Large intestine (tissue), 3 donors: ENCODE results near the gene MYOG. TPM values are rescaled to one million over a fixed set of nuclear protein-coding genes. Genes with fewer than 3 reads are reported as not detected.

Source experiments
- DNase-seq, 2 donors: peaks; one replicate each; pipeline versions ENCODE4 v3.0.0 to v3.0.0-alpha.2; 2013
- H3K27ac ChIP-seq: one replicate; pipeline ENCODE4 v1.5.1; 2013; ENCODE audit warnings: low read length
- H3K27me3 ChIP-seq: 2 replicates; pipeline ENCODE4 v1.6.1; 2013; ENCODE audit warnings: low read length; ENCODE audit not compliant: control insufficient read depth, insufficient read depth
- H3K36me3 ChIP-seq: 2 replicates; pipeline ENCODE4 v1.6.1; 2013; ENCODE audit warnings: low read length; ENCODE audit not compliant: control insufficient read depth, insufficient read depth
- H3K4me1 ChIP-seq: one replicate; pipeline ENCODE4 v1.6.1; 2013; ENCODE audit warnings: low read length; ENCODE audit not compliant: control insufficient read depth, insufficient read depth
- H3K4me3 ChIP-seq: one replicate; pipeline ENCODE4 v1.5.1; 2013; ENCODE audit warnings: low read length
- H3K9me3 ChIP-seq: one replicate; pipeline ENCODE4 v1.6.1; 2013; ENCODE audit warnings: mild to moderate bottlenecking, low read depth, low read length, moderate library complexity; ENCODE audit not compliant: control insufficient read depth
- WGBS: methylation state at CpG from one replicate; pipeline ENCODE4 v1.1.5; 2013; ENCODE audit warnings: low lambda C conversion rate; ENCODE audit not compliant: insufficient coverage; 5-methylcytosine and 5-hydroxymethylcytosine counted together
- polyA plus RNA-seq: library from polyadenylated mRNA; unstranded; fragments of 120-200 nt; gene quantifications from one replicate; pipeline ENCODE4 v1.2.1, GENCODE V29; 2013

MYOG gene
- polyA plus RNA-seq, 1 donor: 0.66 TPM

DNA sequence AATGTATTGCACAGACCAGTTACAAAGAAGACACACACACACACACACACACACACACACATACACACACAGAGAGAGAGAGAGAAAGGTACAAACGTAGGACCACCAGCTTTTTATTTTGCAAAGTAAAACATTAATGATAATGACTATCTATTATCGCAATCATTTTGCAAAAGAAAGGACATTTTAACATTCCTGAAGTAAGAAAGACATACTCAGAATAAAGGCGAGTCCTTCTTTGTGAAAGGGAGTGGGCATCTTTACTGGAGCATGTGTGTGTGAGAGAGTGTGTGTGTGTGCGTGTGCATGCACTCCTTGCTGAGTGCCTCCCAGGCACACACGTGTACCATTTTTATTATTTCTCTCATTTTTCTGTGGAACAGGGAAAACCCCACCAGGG lies 31.2 kb downstream of the MYOG start:
- Histone ChIP-seq H3K4me1 (peaks cover 4% of the 10 kb centered on the region), H3K27me3 (peaks cover 2% of the 10 kb centered on the region), H3K9me3 (no peaks in the 10 kb centered on the region), H3K4me3 (no peak overlapping the region), H3K36me3 (no peaks in the 10 kb centered on the region), H3K27ac (no peak overlapping the region)
- no peak for DNase-seq
- 100% methylated on average over 1 of the region's 5 CpGs for WGBS

DNA sequence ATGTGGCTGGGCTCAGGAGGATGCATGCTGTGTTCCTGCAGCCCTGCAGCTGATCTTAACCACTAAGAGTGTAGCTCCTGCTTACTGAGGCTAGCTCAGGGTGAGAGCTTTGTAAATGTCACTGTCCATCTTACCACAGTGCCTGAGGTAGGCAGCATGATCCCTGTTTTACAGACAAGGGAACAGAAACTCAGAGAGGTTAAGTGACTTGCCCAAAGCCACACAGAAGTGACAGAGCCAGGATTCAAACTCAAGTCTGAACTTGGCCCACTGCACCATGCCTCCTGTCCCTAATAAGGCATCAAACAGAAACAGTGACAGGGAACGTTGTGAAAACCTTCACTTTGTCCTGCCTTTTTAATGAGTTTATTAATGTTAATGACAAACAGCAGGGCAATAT lies 31.6 kb downstream of the MYOG start:
- WGBS: no CpG with 5 or more reads among the region's 1 CpG
- H3K4me1 ChIP-seq: peaks cover 4% of the 10 kb centered on the region
- no peaks in the 10 kb centered on the region for H3K36me3 ChIP-seq
- H3K9me3 ChIP-seq: no peaks in the 10 kb centered on the region
- H3K4me3 ChIP-seq: no peak overlapping the region
- no peak for DNase-seq
- no peaks in the 10 kb centered on the region for H3K27me3 ChIP-seq
- no peak overlapping the region for H3K27ac ChIP-seq

- WGBS: no CpG with 5 or more reads among the region's 3 CpGs
- H3K36me3 ChIP-seq: no peaks in the 10 kb centered on the region
- H3K4me3 ChIP-seq: no peak overlapping the region
- no peaks in the 10 kb centered on the region for H3K9me3 ChIP-seq
- no peak overlapping the region for H3K27ac ChIP-seq
- DNase-seq: no peak
- H3K27me3 ChIP-seq: peaks cover 4% of the 10 kb centered on the region
- no peaks in the 10 kb centered on the region for H3K4me1 ChIP-seq
These were observed 33.2 kb downstream of the MYOG start for GRCh38 chr1:203052601-203053000.

GRCh38 chr1:203051841-203052324 lies 33.9 kb downstream of the MYOG start:
- H3K27me3 ChIP-seq: peaks cover 4% of the 10 kb centered on the region
- no peaks in the 10 kb centered on the region for H3K4me1 ChIP-seq
- WGBS: no CpG with 5 or more reads among the region's 20 CpGs
- H3K9me3 ChIP-seq: no peaks in the 10 kb centered on the region
- no peak overlapping the region for H3K27ac ChIP-seq
- no peak for DNase-seq
- H3K36me3 ChIP-seq: no peaks in the 10 kb centered on the region
- H3K4me3 ChIP-seq: no peak overlapping the region

DNA sequence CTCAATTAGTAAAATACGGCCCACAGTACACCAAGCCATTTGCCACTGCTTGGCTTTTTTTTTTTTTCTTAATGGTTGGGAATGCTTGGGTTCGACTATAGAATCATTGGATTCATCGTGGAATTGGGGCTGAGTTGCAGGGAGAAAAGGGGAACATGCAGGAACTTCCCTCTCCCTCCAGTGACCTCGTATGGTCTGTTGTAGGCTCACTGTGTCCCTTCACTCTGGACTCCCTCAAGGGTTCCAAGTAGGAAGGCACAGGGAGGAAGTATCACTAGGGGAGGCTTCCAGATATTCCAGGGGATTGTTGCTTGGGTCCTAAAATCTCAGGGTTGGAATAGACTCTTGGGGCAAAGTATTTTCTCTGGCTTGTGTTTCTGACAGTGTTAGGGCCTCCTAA lies 35.0 kb downstream of the MYOG start:
- WGBS: 100% methylated on average over 1 of the region's 4 CpGs
- Histone ChIP-seq H3K27ac (no peak overlapping the region), H3K4me3 (no peak overlapping the region), H3K27me3 (peaks cover 6% of the 10 kb centered on the region), H3K9me3 (no peaks in the 10 kb centered on the region), H3K4me1 (no peaks in the 10 kb centered on the region), H3K36me3 (no peaks in the 10 kb centered on the region)
- no peak for DNase-seq

DNA sequence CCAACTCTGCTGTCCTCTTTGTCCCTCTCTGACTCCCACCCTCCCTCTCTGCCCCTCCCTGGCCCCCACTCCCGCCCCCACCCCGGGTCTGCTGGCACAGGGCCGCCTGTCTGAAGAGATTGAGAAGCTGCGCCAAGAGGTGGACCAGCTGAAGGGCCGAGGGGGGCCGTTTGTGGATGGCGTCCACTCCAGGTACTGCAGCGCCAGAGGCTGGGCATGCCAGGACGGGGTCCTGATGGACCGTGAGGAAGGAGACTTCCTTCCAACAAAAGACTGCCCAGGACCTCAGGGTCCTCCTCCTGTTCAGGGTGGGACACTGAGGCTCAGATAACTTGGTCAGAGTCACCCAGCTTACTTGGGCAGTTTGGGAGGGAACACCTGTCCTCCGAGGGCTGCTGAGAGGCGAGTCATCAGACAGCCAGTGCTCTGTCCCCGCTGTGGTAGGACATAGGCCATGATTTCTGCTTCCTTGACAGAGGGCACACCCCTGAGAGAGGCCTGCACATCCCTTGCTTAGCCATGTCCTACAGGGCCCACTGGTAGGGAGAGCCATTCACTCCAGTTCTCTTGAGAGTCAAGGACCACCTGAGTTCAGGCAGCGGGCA lies 36.1 kb downstream of the MYOG start:
- WGBS: no CpG with 5 or more reads among the region's 14 CpGs
- no peak for DNase-seq

GRCh38 chr1:203049077-203049476 lies 36.7 kb downstream of the MYOG start:
- no peaks in the 10 kb centered on the region for H3K36me3 ChIP-seq
- DNase-seq: no peak
- no peak overlapping the region for H3K27ac ChIP-seq
- H3K4me3 ChIP-seq: no peak overlapping the region
- no CpG with 5 or more reads among the region's 4 CpGs for WGBS
- H3K27me3 ChIP-seq: peaks cover 6% of the 10 kb centered on the region
- no peaks in the 10 kb centered on the region for H3K9me3 ChIP-seq
- H3K4me1 ChIP-seq: no peaks in the 10 kb centered on the region

More for the DNA sequence above, 36.1 kb downstream of the MYOG start:
- no peak overlapping the region for H3K27ac ChIP-seq
- H3K27me3 ChIP-seq: peaks cover 6% of the 10 kb centered on the region
- H3K4me1 ChIP-seq: no peaks in the 10 kb centered on the region
- no peaks in the 10 kb centered on the region for H3K9me3 ChIP-seq
- H3K36me3 ChIP-seq: no peaks in the 10 kb centered on the region
- H3K4me3 ChIP-seq: no peak overlapping the region

DNA sequence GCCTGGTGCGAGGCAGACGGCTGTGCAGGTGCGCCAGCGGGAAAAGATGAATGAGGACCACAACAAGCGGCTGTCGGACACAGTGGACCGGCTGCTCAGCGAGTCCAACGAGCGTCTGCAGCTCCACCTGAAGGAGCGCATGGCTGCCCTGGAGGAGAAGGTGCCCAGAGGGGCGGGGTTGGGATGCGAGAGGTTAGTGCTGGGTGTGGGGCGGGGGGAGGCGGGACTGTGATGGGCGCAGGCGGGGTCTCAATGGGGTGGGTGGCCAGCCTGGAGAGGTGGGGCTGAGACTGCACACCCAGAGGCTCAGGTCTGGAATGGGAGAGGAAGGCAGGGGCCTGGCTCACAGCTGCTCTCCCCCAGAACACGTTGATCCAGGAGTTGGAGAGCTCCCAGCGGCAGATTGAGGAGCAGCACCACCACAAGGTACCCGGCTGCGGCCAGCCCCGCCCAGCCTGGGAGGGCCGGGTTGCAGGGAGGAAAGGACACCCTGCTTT lies 37.2 kb downstream of the MYOG start:
- Histone ChIP-seq H3K4me3 (no peak overlapping the region), H3K4me1 (no peaks in the 10 kb centered on the region), H3K9me3 (no peaks in the 10 kb centered on the region), H3K27me3 (peaks cover 6% of the 10 kb centered on the region), H3K36me3 (no peaks in the 10 kb centered on the region), H3K27ac (no peak overlapping the region)
- no peak for DNase-seq
- no CpG with 5 or more reads among the region's 23 CpGs for WGBS

DNA sequence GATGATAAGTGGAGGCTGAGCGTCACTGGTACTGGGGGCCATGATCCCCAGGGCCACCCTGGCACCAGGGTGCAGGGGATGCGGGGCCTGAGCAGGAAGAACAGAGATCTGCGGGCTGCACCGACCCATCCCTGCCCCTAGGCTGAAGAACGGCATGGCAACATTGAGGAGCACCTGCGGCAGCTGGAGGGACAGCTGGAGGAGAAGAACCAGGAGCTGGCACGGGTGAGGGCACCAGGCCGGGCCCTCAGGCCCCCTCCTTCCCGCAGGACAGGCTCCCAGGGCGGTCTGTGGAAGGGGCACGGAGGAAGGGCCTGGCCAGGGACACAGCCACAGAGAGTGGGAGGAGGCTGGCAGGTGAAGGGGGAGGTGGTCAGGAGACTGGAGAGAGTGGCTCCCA lies 37.7 kb downstream of the MYOG start:
- no peak overlapping the region for H3K4me3 ChIP-seq
- peaks cover 6% of the 10 kb centered on the region for H3K27me3 ChIP-seq
- WGBS: no CpG with 5 or more reads among the region's 11 CpGs
- no peaks in the 10 kb centered on the region for H3K36me3 ChIP-seq
- no peak for DNase-seq
- H3K4me1 ChIP-seq: no peaks in the 10 kb centered on the region
- H3K27ac ChIP-seq: no peak overlapping the region
- H3K9me3 ChIP-seq: no peaks in the 10 kb centered on the region

- DNase-seq: no peak
- Histone ChIP-seq H3K9me3 (no peaks in the 10 kb centered on the region), H3K36me3 (no peaks in the 10 kb centered on the region), H3K4me1 (no peaks in the 10 kb centered on the region), H3K27ac (no peak overlapping the region), H3K27me3 (peaks cover 6% of the 10 kb centered on the region), H3K4me3 (no peak overlapping the region)
- no CpG with 5 or more reads among the region's 15 CpGs for WGBS
These were observed 38.7 kb downstream of the MYOG start for GRCh38 chr1:203046984-203047630.
